Ishikawa (cell line): ENCODE results near the gene PLPP4.

Experiments
- EP300 ChIP-seq: IDR thresholded peaks from 2 replicates; pipeline ENCODE4 v1.6.1; 2012; ENCODE audit warnings: borderline replicate concordance
- FOXM1 ChIP-seq: IDR thresholded peaks from 2 replicates; pipeline ENCODE4 v1.6.1; 2012; ENCODE audit warnings: low read depth, borderline replicate concordance
- REST ChIP-seq: IDR thresholded peaks from 2 replicates; pipeline ENCODE4 v1.6.1; 2012; ENCODE audit warnings: low read depth, mild to moderate bottlenecking

- TF ChIP-seq EP300, result no peak
- no peak for TF ChIP-seq REST
- TF ChIP-seq FOXM1, result no peak
Observed at GRCh38 chr10:120424198-120424464, 32.9 kb upstream of the PLPP4 start.
